Osteoblast (primary cell): Measurements from ENCODE around the gene RSPO4. TPM values are rescaled to one million over a fixed set of nuclear protein-coding genes. Genes with fewer than 3 reads are reported as not detected.

ENCODE experiments used
- DNase-seq: peaks from one replicate; pipeline ENCODE4 v3.0.0; 2011; ENCODE audit warnings: low spot score, mixed read lengths; ENCODE audit not compliant: insufficient read length; ENCODE audit errors: missing footprints
- H2AFZ ChIP-seq: 2 replicates; pipeline ENCODE4 v1.6.0; 2011; ENCODE audit warnings: mild to moderate bottlenecking, low read length
- H3K27ac ChIP-seq: 2 replicates; pipeline ENCODE4 v1.5.1; 2011; ENCODE audit warnings: mild to moderate bottlenecking, low read depth, low read length, moderate library complexity
- H3K27me3 ChIP-seq: 2 replicates; pipeline ENCODE4 v1.6.0; 2012; ENCODE audit warnings: mild to moderate bottlenecking, control low read depth, inconsistent platforms, low read length, moderate library complexity; ENCODE audit not compliant: insufficient read depth
- H3K36me3 ChIP-seq: 2 replicates; pipeline ENCODE4 v1.5.1; 2011; ENCODE audit warnings: mild to moderate bottlenecking, low read length, control low read depth, moderate library complexity; ENCODE audit not compliant: insufficient read depth
- H3K4me1 ChIP-seq: 2 replicates; pipeline ENCODE4 v1.5.1; 2011; ENCODE audit warnings: mild to moderate bottlenecking, low read length, control low read depth, moderate library complexity; ENCODE audit not compliant: insufficient read depth
- H3K4me2 ChIP-seq: 2 replicates; pipeline ENCODE4 v1.6.0; 2011; ENCODE audit warnings: mild to moderate bottlenecking, low read length; ENCODE audit not compliant: insufficient read depth
- H3K4me3 ChIP-seq: fragments of 200-600 bp; sonication (generic); 3 replicates; pipeline ENCODE4 v1.5.1; 2012; ENCODE audit warnings: mild to moderate bottlenecking, low read length, inconsistent platforms; ENCODE audit not compliant: insufficient read depth
- H3K79me2 ChIP-seq: 2 replicates; pipeline ENCODE4 v1.6.0; 2012; ENCODE audit warnings: mild to moderate bottlenecking, low read length, control low read depth, inconsistent platforms; ENCODE audit not compliant: insufficient read depth
- H3K9me3 ChIP-seq: 2 replicates; pipeline ENCODE4 v1.5.1; 2011; ENCODE audit warnings: low read depth, low read length, control low read depth
- H4K20me1 ChIP-seq: 2 replicates; pipeline ENCODE4 v1.6.0; 2012; ENCODE audit warnings: mild to moderate bottlenecking, low read length, control low read depth; ENCODE audit not compliant: insufficient read depth
- total RNA-seq: library from RNA; depleted of rRNA; stranded (reverse); fragments of >200 nt; gene quantifications from 2 replicates; pipeline ENCODE4 v1.2.3, GENCODE V29; 2012
- TF ChIP-seq, protein P1 (sequence below): IDR thresholded peaks from 2 replicates; pipeline ENCODE4 v1.5.1; 2011; ENCODE audit warnings: mild to moderate bottlenecking, low read depth, low read length, moderate library complexity; ENCODE audit errors: extremely low read depth

Gene RSPO4
- total RNA-seq, 1 donor: not detected

DNA sequence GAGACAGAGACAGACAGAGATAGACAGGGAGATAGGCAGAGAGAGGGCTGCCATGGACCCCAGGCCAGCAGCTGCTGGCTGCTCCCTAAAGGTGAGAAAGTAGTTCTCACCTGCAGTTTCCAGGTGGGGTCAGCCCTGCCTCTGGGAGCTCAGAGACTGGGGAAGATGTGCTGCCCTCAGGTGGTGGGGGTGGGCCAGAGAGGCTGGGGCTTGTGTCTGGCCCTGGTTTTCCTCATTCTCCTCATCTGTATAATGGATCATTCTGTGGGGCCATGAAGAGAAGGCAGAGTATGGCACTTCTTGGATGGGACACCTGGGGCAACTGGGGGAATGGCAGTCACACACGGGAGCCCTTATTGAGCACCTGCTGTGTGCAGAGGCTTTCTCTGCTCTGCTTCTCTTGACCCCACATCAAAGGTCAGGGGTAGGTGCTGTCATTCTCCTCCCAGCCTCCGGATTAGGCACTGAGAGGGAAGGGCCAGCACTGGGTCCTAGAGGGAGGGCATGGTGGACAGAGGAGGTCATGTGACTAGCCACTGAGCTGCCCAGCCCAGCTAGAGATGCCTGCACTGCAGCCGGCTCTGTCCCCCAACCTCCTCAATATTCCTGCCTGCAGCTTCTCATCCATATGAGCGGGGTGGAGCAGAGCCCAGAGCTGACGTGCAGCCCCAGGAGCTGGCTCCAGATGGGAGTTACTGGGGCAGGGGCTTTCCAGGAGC, 90.1 kb downstream of the RSPO4 start:
- peaks cover 42% of the 10 kb centered on the region for H3K4me1 ChIP-seq
- TF ChIP-seq, protein P1, sequence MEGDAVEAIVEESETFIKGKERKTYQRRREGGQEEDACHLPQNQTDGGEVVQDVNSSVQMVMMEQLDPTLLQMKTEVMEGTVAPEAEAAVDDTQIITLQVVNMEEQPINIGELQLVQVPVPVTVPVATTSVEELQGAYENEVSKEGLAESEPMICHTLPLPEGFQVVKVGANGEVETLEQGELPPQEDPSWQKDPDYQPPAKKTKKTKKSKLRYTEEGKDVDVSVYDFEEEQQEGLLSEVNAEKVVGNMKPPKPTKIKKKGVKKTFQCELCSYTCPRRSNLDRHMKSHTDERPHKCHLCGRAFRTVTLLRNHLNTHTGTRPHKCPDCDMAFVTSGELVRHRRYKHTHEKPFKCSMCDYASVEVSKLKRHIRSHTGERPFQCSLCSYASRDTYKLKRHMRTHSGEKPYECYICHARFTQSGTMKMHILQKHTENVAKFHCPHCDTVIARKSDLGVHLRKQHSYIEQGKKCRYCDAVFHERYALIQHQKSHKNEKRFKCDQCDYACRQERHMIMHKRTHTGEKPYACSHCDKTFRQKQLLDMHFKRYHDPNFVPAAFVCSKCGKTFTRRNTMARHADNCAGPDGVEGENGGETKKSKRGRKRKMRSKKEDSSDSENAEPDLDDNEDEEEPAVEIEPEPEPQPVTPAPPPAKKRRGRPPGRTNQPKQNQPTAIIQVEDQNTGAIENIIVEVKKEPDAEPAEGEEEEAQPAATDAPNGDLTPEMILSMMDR: no peak
- H2AFZ ChIP-seq: no peak overlapping the region
- peak overlapping the region; percentile 81 for H3K4me2 ChIP-seq
- H3K27ac ChIP-seq: peak overlapping the region; percentile 91
- H3K36me3 ChIP-seq: no peaks in the 10 kb centered on the region
- H3K9me3 ChIP-seq: no peaks in the 10 kb centered on the region
- no peak overlapping the region for H3K4me3 ChIP-seq
- peak; percentile 32 for DNase-seq
- no peaks in the 10 kb centered on the region for H4K20me1 ChIP-seq
- H3K27me3 ChIP-seq: no peaks in the 10 kb centered on the region
- no peaks in the 10 kb centered on the region for H3K79me2 ChIP-seq

DNA sequence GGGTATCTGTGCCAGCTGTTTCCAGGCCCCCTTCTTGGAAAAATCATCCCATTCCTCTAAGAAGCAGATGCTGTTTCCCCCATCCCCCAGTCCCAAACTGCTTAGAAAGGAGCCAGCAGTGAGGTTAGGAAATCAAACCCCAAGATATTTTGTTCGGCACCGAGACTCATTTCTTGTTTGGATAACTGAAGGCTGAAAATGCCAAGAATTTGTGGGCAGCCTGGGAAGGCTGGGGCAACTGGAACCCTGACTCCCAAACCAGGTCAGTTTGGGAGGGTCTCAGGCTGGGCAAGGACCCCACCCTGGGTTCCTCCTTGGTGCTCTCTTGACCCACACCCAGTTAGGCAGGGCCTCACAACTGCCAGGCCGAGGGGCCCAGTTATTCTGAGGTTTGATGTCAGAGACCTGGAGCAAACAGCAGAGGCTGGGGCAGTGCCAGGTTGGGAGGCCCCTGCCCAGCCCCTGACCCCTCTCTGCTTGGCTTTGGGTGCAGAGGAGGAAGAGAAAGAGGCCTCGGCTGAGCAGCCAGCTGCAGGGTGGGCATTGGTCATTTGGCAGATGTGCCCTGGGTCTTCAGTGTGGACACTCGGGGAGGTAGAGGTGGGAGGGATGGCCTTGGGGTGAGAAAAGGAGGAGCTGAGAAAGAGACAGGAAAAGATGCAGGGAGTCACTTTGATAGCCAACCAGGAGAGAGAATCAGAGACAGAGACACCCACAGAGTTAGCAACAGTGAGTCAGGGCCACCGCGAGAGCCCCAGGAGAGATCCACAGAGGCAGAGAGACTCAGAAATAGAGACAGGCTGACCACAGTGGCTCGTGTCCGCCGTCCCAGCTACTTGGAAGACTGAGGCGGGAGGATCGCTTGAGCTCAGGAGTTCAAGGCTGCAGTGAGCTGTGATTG, 91.0 kb downstream of the RSPO4 start:
- H3K36me3 ChIP-seq: no peaks in the 10 kb centered on the region
- H3K79me2 ChIP-seq: no peaks in the 10 kb centered on the region
- H3K4me3 ChIP-seq: peak overlapping the region; percentile 56
- no peaks in the 10 kb centered on the region for H3K9me3 ChIP-seq
- peak overlapping the region; percentile 81 for H3K4me2 ChIP-seq
- H3K27ac ChIP-seq: peak overlapping the region; percentile 91
- H2AFZ ChIP-seq: peak overlapping the region; percentile 83
- H3K27me3 ChIP-seq: no peaks in the 10 kb centered on the region
- H3K4me1 ChIP-seq: peaks cover 48% of the 10 kb centered on the region
- peak; percentile 89 for DNase-seq
- H4K20me1 ChIP-seq: no peaks in the 10 kb centered on the region
- TF ChIP-seq, protein P1: no peak

DNA sequence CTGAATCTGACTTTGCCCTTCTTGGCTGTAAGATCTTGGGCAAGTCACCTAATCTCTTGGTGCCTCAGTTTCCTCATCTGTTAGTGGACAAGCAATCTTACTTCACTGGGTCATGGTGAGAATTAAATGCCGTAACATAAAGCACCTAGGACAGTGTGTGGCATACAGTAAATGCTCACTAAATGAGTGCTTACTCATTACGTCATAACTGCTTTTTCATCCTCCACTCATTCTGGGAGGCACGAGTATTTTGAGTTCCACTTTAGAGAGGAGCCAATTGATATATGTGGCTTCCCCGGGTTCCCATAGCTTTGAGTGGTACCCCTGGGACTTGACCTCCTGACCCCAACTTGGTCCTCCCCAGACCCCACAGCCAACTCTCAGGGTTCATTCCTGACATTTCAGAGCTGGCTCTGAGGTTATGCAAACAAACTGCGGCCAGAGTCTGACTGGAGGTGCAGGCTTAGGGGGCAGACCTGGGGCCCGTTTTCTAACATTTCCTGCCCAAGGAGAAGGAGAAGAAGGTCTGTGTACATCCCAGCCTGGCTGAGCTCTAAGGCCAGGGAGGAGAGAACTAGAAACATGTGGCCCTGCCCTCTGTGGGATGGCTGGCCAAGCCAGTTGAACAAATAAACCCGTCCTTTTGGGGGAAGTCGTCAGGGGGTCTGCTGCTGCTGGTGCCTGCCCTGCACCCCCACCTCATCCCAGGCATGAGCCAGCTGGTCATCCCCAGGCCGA, 91.8 kb downstream of the RSPO4 start:
- Histone ChIP-seq H3K27ac (peak overlapping the region; percentile 91), H3K4me3 (peak overlapping the region; percentile 56), H3K4me2 (peak overlapping the region; percentile 81), H2AFZ (peak overlapping the region; percentile 83), H4K20me1 (no peaks in the 10 kb centered on the region), H3K9me3 (no peaks in the 10 kb centered on the region), H3K4me1 (peaks cover 44% of the 10 kb centered on the region), H3K36me3 (no peaks in the 10 kb centered on the region), H3K27me3 (no peaks in the 10 kb centered on the region), H3K79me2 (no peaks in the 10 kb centered on the region)
- peak; percentile 65 for DNase-seq
- TF ChIP-seq, protein P1: no peak
